Measurements from ENCODE around the gene COL19A1.

DNA sequence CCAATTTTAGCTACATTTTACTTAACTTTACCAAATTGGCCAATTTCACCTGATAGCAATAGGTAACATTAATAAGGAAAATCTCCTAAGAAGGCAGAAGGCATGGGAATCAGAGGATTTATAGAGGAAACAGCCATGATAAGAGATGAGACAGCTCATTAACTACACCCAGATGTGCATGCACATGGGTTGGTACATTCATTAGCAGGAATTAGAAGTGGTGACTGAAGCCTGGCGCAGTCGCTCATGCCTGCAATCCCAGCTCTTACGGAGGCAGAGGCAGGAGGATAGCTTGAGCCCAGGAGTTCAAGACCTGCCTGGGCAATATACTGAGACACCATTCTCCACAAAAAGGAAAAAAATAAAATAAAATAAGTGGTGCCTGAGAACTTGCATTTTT is 263.0 kb downstream of the COL19A1 start:
- no peak for TF ChIP-seq CTCF (IDR thresholded peaks at IDR 0.05)
- TF ChIP-seq POLR2A (IDR thresholded peaks at IDR 0.05), result no peak

Data from ovary (tissue), 3 donors.